Endothelial cell of umbilical vein (primary cell): ENCODE data around the gene PRKAA1. TPM values are rescaled to one million over a fixed set of nuclear protein-coding genes. Genes with fewer than 3 reads are reported as not detected.
"Not testable (repeated sequence)": the region's sequence is repeated elsewhere in the genome, so short reads cannot be mapped to it uniquely, and the experiment has no call there.

Experiments
- BruUV-seq: library from RNA; stranded (reverse); fragments of 400-500 nt; replicated peaks from 2 replicates; lab custom pipeline; 2021; lab: Mats Ljungman, UMichigan
- CTCF ChIA-PET: fragments of 300-600, 350-600 bp; sonication (Branson Sonifier 250); formaldehyde crosslinking; loops from one replicate; lab custom pipeline; 2021; ENCODE audit warnings: antibody characterized with exemption, inconsistent platforms; lab: Charles Lee
- POLR2A ChIA-PET: fragments of 300-600, 350-600 bp; sonication (Branson Sonifier 250); formaldehyde crosslinking; loops from one replicate; lab custom pipeline; 2021; ENCODE audit warnings: antibody characterized with exemption, inconsistent platforms; lab: Charles Lee
- DNase-seq: peaks from one replicate; pipeline ENCODE4 v3.0.0-alpha.2; 2011; ENCODE audit warnings: low read depth, low spot score
- FAIRE-seq: peaks from 2 replicates; lab custom pipeline; 2011; peaks lifted over from hg19 to GRCh38; lab: Jason Lieb, UNC
- H2AFZ ChIP-seq: 2 replicates; pipeline ENCODE4 v1.6.0; 2012; ENCODE audit warnings: low read depth, low read length, control low read depth, inconsistent platforms
- H3K27ac ChIP-seq: 2 replicates; pipeline ENCODE4 v1.5.1; 2011; ENCODE audit warnings: low read depth, mild to moderate bottlenecking, control low read depth, low read length, moderate library complexity; ENCODE audit not compliant: insufficient read depth
- H3K27me3 ChIP-seq, 2 experiments: 2 replicates each; pipeline versions ENCODE4 v1.6.0 to v1.6.1; 2011; ENCODE audit warnings: low read length in 2 of 2, mixed read lengths in 1 of 2; ENCODE audit not compliant: control insufficient read depth in 2 of 2, insufficient read depth in 2 of 2
- H3K36me3 ChIP-seq, 2 experiments: 2 replicates in 1 of 2; 3 replicates in 1 of 2; pipeline ENCODE4 v1.5.1; 2011; ENCODE audit warnings: low read length in 2 of 2, mild to moderate bottlenecking in 1 of 2, moderate library complexity in 1 of 2; ENCODE audit not compliant: control insufficient read depth in 2 of 2, insufficient read depth in 2 of 2; ENCODE audit errors: extremely low read depth in 1 of 2
- H3K4me1 ChIP-seq: 3 replicates; pipeline ENCODE4 v1.5.1; 2011; ENCODE audit warnings: mild to moderate bottlenecking, low read length; ENCODE audit not compliant: control insufficient read depth, insufficient read depth; ENCODE audit errors: extremely low read depth
- H3K4me2 ChIP-seq: 2 replicates; pipeline ENCODE4 v1.6.1; 2011; ENCODE audit warnings: low read length, control low read depth, mixed read lengths; ENCODE audit not compliant: insufficient read depth
- H3K4me3 ChIP-seq, 3 experiments: fragments of 200-600 bp in 1 of 3; sonication (generic), shearing (Covaris generic) in 1 of 3; replicated peaks in 1 of 3; 2 replicates each; pipeline ENCODE4 v1.5.1; 2011 to 2016; ENCODE audit warnings: control low read depth in 3 of 3, low read length in 3 of 3, mild to moderate bottlenecking in 2 of 3, inconsistent platforms in 1 of 3, low read depth in 1 of 3, moderate library complexity in 1 of 3; ENCODE audit not compliant: insufficient read depth in 1 of 3
- H3K79me2 ChIP-seq: 2 replicates; pipeline ENCODE4 v1.6.0; 2012; ENCODE audit warnings: low read length, inconsistent platforms; ENCODE audit not compliant: control insufficient read depth, insufficient read depth
- H3K9ac ChIP-seq: replicated peaks from 2 replicates; pipeline ENCODE3; 2011; ENCODE audit warnings: low read length, control low read depth; ENCODE audit not compliant: insufficient read depth; ENCODE audit errors: extremely low read depth
- H3K9me1 ChIP-seq: replicated peaks from 3 replicates; pipeline ENCODE4 v1.6.0; 2011; ENCODE audit warnings: mild to moderate bottlenecking, low read length; ENCODE audit not compliant: control insufficient read depth, insufficient read depth; ENCODE audit errors: extremely low read depth
- H3K9me3 ChIP-seq: replicated peaks from 2 replicates; pipeline ENCODE4 v1.5.1; 2012; ENCODE audit warnings: low read length, inconsistent platforms; ENCODE audit not compliant: control insufficient read depth, insufficient read depth
- H4K20me1 ChIP-seq: replicated peaks from 2 replicates; pipeline ENCODE3; 2011; ENCODE audit warnings: mild to moderate bottlenecking, low read length; ENCODE audit not compliant: control insufficient read depth, insufficient read depth; ENCODE audit errors: extremely low read depth
- EZH2 ChIP-seq: IDR thresholded peaks from 2 replicates; pipeline ENCODE4 v1.6.1; 2012; ENCODE audit warnings: borderline replicate concordance, low read depth, mild to moderate bottlenecking, moderate library complexity, low read length, inconsistent platforms; ENCODE audit not compliant: severe bottlenecking
- FOS ChIP-seq: IDR thresholded peaks from 2 replicates; pipeline ENCODE4 v1.6.1; 2011; ENCODE audit warnings: mild to moderate bottlenecking, low read length, moderate library complexity, borderline replicate concordance; ENCODE audit not compliant: insufficient read depth
- GATA2 ChIP-seq: IDR thresholded peaks from 2 replicates; pipeline ENCODE4 v1.7.0; 2011; ENCODE audit warnings: low read depth, mild to moderate bottlenecking, moderate library complexity, mixed read lengths, low read length; ENCODE audit not compliant: insufficient read length, insufficient read depth
- JUN ChIP-seq: IDR thresholded peaks from 2 replicates; pipeline ENCODE4 v1.6.1; 2011; ENCODE audit warnings: borderline replicate concordance, low read depth; ENCODE audit not compliant: insufficient read length, insufficient read depth
- MYC ChIP-seq: IDR thresholded peaks from one replicate; pipeline ENCODE4 v1.6.1; 2011; ENCODE audit warnings: mild to moderate bottlenecking, low read depth, low read length
- POLR2A ChIP-seq: IDR thresholded peaks from 2 replicates; pipeline ENCODE4 v1.6.1; 2012; ENCODE audit warnings: low read depth, mild to moderate bottlenecking, control low read depth, low read length
- POLR2AphosphoS5 ChIP-seq: IDR thresholded peaks from 2 replicates; pipeline ENCODE4 v1.6.1; 2012; ENCODE audit warnings: low read depth, mild to moderate bottlenecking, control low read depth, low read length, moderate library complexity; ENCODE audit not compliant: insufficient read depth
- dilution Hi-C: fragments of 300-500 bp; cut with MboI; formaldehyde crosslinking; loops from one replicate; pipeline ENCODE4 v1.15.0; 2019; ENCODE audit warnings: low sequenced_read_pairs; ENCODE audit not compliant: extremely low pct_ligation_motif_present
- intact Hi-C: fragments of 100-400 bp; cut with micrococcal nuclease; formaldehyde crosslinking; loops from one replicate; pipeline ENCODE4 v1.10.0; 2022
- polyA plus RNA-seq, 4 experiments: library from polyadenylated mRNA; depleted of rRNA in 3 of 4; stranded (reverse) in 3 of 4; unstranded in 1 of 4; fragments of >200 nt; gene quantifications; 2 replicates each; pipeline versions ENCODE4 v1.2.1 to v1.2.3, GENCODE V29; 2011 to 2012; ENCODE audit warnings: missing spikeins in 1 of 4
- total RNA-seq: library from RNA; stranded (reverse); gene quantifications from 2 replicates; pipeline ENCODE4 v1.2.3, GENCODE V29; 2021
- TF ChIP-seq, protein P1 (sequence below), 2 donors: IDR thresholded peaks; 1 replicate in 1 of 2; 2 replicates in 1 of 2; pipeline ENCODE4 v1.5.1; 2011; ENCODE audit warnings: low read length in 2 of 2, mild to moderate bottlenecking in 2 of 2, moderate library complexity in 2 of 2, control low read depth in 1 of 2, inconsistent platforms in 1 of 2, low read depth in 1 of 2; ENCODE audit not compliant: insufficient read depth in 1 of 2; ENCODE audit errors: extremely low read depth in 1 of 2
- TF ChIP-seq, protein P2 (sequence below): IDR thresholded peaks from 2 replicates; pipeline ENCODE4 v1.6.1; 2011; ENCODE audit not compliant: insufficient read depth, insufficient read length

PRKAA1 gene
- total and polyA plus RNA-seq, 2 donors (not counting 3 experiments of a cell fraction or from before 2014, with no cell fraction given), result 37.0 to 83.5 TPM

DNA sequence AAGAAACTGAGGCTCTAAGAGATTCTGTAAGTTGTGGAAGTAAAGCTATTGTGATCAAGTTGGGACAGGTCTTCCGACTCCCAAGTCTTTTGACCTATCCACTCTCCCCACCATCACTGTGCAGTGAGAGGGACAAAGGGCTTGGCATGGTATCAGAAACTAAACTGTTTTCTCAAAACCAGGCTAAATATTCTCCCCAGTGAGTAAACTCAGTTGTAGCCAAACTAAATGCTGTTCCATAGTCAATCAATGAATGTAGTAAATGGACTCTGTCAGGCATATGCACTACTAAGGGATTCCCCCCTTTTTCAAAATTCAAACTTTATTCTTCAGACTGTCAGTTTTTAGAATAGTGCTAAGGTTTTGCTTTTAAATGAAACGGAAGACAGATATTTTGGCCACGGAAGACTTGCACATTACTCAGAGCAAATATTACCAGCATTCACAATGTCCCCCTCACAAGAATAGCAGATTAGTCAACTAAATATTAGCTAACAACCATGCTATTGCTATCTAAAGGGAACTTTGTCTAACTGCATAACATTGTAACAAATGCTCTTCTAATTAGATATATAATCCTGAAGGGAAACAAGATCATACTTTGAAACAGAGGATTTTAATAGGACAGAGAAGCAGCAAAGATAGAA is 7.1 kb downstream of the PRKAA1 start:
- TF ChIP-seq FOS, result no peak
- TF ChIP-seq EZH2, result no peak
- no peak for TF ChIP-seq JUN
- no peak for TF ChIP-seq GATA2
- no peak for TF ChIP-seq POLR2AphosphoS5
- TF ChIP-seq, protein P1, sequence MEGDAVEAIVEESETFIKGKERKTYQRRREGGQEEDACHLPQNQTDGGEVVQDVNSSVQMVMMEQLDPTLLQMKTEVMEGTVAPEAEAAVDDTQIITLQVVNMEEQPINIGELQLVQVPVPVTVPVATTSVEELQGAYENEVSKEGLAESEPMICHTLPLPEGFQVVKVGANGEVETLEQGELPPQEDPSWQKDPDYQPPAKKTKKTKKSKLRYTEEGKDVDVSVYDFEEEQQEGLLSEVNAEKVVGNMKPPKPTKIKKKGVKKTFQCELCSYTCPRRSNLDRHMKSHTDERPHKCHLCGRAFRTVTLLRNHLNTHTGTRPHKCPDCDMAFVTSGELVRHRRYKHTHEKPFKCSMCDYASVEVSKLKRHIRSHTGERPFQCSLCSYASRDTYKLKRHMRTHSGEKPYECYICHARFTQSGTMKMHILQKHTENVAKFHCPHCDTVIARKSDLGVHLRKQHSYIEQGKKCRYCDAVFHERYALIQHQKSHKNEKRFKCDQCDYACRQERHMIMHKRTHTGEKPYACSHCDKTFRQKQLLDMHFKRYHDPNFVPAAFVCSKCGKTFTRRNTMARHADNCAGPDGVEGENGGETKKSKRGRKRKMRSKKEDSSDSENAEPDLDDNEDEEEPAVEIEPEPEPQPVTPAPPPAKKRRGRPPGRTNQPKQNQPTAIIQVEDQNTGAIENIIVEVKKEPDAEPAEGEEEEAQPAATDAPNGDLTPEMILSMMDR (IDR thresholded peaks at IDR 0.05; ENCODE audit: extremely low read depth in 1 of 2, insufficient read depth in 1 of 2, low read depth in 1 of 2, low read length in 2 of 2), result no peak
- no peak for TF ChIP-seq MYC
- TF ChIP-seq POLR2A, result no peak
- TF ChIP-seq, protein P2, sequence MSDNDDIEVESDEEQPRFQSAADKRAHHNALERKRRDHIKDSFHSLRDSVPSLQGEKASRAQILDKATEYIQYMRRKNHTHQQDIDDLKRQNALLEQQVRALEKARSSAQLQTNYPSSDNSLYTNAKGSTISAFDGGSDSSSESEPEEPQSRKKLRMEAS, result no peak
- no peaks in the 10 kb centered on the region for H3K9me3 ChIP-seq
- H3K79me2 ChIP-seq, result peaks cover 100% of the 10 kb centered on the region
- no peaks in the 10 kb centered on the region for H3K27me3 ChIP-seq
- no peak overlapping the region for H3K9ac ChIP-seq
- no peak overlapping the region for H3K27ac ChIP-seq
- H3K4me3 ChIP-seq, result no peak overlapping the region
- ChIA-PET POLR2A (no interaction called here), CTCF (interaction anchor here (1.0 kb wide), 2 partner anchors 9 to 16 kb away, joined by 3 to 4 read pairs; no protein-coding TSS in a partner anchor)
- intact Hi-C loops, result no loop called here
- peaks cover 19% of the 10 kb centered on the region for H4K20me1 ChIP-seq
- dilution Hi-C loops, result no loop called here
- H3K9me1 ChIP-seq, result no peaks in the 10 kb centered on the region
- no peak for FAIRE-seq
- peak overlapping the region; percentile 8 for H3K4me2 ChIP-seq
- H3K36me3 ChIP-seq, result no peaks in the 10 kb centered on the region
- no TSS peak for BruUV-seq
- DNase-seq, result no peak
- H2AFZ ChIP-seq, result no peak overlapping the region
- peaks cover 7% of the 10 kb centered on the region for H3K4me1 ChIP-seq

DNA sequence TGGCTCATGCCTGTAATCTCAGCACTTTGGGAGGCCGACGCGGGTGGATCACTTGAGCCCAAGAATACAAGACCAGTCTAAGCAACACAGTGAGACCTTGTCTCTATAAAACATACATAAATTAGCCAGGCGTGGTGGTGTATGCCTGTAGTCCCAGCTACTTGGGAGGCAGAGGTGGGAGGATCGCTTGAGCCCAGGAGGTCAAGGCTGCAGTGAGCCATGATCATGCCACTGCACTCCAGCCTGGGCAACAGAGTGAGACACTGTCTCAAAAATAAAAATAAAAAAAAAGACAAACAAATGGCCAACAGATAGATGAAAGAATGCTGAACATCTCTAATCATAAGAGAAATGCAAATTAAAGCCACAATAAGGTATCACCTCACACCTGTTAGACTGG is 9.2 kb downstream of the PRKAA1 start:
- H3K4me2 ChIP-seq, H3K9me1 ChIP-seq, DNase-seq, H3K9ac ChIP-seq, H3K36me3 ChIP-seq, H3K9me3 ChIP-seq, BruUV-seq, POLR2A ChIA-PET, H3K4me3 ChIP-seq, dilution Hi-C loops, H2AFZ ChIP-seq, H3K27ac ChIP-seq, CTCF ChIA-PET, FAIRE-seq, H3K27me3 ChIP-seq: not testable (repeated sequence)
- intact Hi-C loops, result loop anchor here (1.0 kb wide), 1 partner anchor 8 kb away; no protein-coding TSS in a partner anchor
- peaks cover 100% of the 10 kb centered on the region for H3K79me2 ChIP-seq
- H3K4me1 ChIP-seq, result peaks cover 11% of the 10 kb centered on the region
- H4K20me1 ChIP-seq, result peaks cover 24% of the 10 kb centered on the region
